Superior temporal gyrus (tissue), 1 donor: ENCODE data around the gene DNM3.

Experiments
- DNase-seq: peaks from one replicate; pipeline ENCODE4 v3.0.0-alpha.2; 2016; ENCODE audit errors: extremely low spot score

The DNM3 gene

DNA sequence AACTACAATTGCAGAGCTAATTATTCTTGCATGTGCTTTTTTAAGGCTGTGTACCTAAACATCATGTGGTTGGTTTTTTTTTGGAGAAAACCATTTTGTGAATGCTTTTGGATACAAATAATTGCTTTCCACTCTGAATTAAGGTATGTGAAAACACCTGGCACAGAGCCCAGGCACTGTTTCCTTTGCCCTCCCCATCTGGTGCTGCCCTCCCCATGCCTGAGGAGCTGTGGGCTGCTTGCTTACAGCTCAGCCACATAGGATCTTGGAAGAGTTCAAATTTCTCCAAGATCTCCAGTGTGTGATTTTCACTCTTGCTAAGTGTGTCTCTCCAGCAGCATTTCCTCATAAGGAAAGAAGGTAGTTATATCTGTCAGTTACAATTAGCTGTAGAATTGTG is 27.8 kb downstream of the DNM3 start:
- no peak for DNase-seq

DNA sequence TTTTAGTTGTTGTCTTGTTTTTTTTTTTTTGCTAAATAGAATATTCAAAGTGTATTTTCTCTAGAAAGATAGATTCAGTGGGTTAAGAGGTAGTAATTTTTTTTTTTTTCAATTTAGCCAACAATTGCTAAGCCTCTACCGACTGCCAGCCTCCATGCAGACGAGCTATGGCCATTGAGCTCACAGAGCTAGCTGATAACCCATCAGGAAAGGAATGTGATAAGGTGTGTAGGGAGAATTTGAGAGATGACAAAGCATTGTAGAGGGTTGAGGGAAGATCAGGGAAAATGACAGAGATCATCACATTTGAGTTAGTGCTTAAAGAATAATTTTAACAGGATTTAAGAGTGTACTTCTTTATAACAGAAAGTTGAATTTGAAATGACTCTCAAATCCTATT is 30.6 kb downstream of the DNM3 start:
- DNase-seq: no peak

DNA sequence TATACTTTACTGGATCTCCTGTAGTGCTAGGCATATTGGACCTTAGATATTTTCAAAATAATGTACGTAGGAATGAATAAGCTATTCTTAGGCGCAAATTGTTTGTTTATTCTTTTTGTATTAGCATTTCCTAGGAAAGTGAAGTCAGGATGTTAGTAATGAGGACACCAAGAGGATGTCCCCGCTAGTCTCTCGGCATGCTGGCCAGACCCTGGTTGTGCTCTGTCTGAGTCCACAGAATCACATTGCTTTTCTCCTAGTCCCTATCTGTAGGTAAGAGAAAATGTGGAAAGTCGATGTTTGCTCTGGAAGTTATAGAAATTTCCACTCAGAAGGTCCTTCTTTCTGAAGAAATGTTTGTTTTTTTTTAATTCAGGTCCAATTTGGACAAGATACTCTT is 31.1 kb downstream of the DNM3 start:
- no peak for DNase-seq

DNA sequence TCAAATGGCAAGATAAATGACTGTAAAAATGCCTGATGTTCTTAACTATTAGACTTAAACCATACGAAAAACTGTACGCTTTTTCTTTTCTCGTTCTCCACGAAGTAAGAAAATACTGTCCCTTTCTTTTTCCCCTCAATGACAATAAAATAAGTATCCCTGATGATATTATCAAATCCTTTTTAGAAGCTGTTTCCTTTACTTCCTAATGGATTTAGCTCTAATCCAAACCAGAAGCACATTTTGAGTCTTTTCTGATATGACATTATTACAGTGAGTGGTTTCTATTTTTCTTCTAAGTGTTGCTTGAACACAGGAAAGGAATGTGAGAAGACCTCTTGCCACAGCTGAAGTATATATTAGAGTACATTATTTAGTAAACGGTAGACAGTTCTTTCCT is 32.4 kb downstream of the DNM3 start:
- DNase-seq: no peak

DNA sequence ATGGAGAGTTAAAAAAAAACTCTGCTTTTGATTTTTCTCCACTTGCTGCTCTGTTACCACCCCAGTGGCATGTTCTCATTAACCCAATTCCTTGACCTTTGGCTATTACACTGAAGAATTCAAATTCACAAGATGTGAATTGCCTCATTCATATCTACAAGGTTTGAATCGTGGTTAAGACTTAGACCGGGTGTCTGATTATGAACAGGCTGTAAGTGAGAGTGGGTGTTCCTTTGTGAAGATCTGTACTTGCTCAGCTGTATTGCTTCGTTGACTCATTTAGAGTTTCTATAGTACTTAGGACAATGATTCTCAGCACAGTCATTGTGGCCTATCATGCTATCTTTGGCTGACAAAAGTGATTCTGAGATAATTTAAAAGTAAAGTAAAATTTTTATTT is 36.4 kb downstream of the DNM3 start:
- no peak for DNase-seq

DNA sequence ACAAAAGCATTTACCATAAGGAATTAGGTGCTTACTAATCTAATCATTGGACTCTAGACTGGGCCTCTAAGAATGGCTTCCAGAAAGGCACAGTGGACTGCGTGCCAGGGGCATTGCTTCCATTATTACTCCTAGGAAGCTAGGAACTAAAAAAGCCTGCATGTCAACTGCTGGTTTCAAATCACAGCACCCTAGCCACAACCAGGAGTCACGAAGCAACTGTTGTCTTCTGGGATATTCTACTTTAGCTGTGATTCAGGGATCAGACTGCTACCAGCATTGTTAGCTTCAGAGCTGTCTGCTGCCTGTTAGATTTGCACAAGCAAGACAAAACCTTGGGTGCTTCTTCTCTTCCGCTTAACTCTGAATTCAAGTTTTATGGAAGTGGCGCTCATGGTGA is 38.3 kb downstream of the DNM3 start:
- no peak for DNase-seq

DNA sequence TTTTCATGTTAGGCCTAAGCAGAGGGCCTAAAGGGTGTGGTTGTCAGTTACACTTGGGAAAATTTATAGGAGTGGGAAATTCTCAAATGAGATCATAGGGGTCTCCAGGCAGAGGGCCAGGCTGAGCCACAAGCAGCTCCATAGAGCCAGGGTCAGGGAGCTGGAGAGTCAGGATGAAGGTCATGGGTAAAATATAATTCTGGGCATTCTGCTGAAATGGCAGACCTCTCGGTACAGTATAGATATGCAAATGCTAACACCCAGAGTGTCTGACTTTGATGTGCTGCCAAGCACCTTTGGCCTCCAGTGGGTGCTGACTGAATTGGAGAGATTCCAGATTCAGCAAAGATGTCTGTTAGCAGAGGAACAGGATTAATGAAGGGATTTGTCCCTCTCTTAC is 40.1 kb downstream of the DNM3 start:
- DNase-seq: no peak

DNA sequence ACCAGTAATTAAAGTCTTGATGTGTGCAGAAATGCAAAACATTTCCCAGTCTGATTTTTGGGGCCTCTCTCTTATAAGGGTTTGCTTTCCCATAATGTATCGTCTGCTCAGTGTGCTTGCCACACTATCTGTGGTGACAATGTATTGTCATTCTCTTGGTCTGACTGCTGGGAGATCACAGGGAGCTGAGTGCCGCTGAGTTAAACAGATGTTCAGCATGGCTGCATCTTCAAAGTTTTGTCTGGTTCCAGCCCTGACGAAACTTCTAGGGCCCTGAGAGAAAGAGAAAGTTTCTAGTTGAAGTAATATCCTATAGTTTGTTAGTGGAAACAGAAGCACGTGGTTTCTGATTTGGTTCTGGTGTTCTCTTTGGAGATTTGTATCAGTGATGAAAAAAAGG is 42.6 kb downstream of the DNM3 start:
- DNase-seq: no peak

DNA sequence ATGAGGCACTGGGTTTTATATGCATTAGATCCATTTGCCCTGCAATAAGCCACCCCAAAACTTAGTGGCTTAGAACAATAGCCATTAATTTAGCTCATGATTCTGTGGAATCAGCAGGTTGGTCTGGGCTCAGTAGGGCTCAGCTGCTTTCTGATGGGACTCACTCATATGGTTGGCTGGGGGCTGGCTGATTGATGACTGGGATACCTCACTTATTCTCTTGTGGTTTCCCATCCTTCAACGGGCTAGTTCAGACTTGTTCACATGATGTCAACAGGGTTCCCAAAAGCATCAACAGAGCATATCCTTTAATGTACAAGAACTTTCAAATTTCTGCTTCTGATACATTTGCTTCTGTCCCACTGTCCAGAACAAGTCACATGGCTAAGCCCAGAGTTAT is 43.2 kb downstream of the DNM3 start:
- DNase-seq: no peak

DNA sequence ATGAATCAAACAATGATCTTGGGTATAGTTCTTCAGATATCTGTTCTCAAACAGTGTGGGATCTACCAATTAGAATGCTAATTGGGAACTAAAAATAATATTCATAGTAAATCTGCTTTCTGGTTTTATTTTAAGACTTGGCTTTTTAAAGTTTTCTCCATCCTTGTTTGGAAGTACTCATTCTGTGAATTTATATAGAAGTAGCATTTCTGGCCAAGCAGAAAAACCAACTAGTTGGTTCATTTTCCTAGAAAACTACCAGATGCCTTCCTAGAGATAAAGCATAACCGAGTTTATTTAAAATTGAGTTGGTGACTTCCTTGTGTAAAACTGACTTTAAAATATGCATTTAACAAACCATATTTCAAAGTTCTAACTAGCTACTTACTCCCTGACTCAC is 48.8 kb downstream of the DNM3 start:
- DNase-seq: no peak

DNA sequence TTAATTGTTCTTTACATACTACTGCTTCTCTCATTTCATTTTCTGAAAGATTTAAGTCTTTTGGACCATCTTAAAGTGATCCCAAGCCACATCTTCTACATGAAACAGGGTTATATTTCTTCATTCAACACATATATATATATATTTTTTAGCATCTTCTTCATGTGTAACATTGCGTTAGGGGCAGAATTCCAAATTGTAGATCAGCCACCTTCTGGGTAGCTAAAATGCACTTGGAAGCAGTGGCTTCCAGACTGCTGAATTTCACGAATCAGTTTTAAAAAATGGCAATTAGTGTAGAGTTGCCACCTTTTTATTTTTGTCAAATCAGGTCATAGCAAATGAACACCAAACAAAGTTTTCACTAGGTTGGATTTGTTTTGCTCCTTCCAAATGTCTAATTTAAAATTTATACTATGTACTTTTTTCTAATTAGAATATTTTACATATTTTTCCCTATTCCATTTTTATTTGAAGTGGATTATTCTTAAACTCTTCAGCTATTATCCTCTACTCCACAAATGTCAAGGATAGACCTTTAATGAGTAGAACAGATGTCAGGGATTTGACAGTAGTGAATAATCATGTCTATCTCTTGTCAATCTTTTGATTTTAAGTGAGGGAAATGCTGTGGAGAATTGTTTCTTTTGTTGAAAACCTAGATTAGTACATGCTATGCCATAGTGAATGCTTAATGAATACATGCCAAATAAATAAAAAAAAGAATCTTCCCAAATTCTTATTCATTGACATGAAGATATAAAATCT is 55.8 kb downstream of the DNM3 start:
- no peak for DNase-seq

DNA sequence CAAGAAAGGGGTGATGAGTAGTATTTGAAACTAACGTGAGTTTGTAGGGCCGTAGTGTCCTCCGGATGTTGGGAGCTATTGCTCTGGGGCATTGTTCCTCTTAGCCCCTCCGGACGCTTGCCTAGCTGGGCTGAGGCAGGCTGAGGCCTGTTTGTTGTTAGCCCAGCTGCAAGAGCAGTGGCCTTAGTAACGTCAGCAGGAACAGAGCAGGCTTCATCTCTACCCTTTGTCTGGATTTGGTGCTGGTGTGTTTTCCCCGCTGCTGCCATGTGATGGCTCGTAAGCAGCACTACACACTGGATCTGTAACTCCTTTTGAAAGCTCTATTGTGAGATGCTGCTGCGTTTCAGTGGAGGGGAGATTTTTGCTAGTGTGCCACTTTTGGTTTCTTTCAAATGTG is 57.6 kb downstream of the DNM3 start:
- DNase-seq: peak; percentile 97

DNA sequence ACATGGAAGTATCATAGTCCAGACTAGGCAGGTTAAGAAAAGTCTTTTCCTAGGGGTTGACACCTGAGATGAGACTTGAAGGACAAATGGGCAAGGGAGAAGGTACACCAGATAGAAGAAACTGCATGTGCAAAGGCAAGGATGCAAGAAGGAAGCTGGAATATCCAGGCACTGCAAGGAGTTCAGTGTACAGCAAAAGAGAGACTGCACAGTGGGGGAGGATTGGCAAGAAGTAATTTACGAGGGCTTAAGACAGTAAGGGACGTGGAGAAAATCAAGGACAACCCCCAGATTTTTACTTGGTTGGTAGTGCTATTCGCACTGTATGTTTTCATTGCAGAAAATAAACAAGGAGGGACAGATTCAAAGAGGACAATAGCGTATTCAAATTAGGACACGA is 58.5 kb downstream of the DNM3 start:
- peak; percentile 66 for DNase-seq

DNA sequence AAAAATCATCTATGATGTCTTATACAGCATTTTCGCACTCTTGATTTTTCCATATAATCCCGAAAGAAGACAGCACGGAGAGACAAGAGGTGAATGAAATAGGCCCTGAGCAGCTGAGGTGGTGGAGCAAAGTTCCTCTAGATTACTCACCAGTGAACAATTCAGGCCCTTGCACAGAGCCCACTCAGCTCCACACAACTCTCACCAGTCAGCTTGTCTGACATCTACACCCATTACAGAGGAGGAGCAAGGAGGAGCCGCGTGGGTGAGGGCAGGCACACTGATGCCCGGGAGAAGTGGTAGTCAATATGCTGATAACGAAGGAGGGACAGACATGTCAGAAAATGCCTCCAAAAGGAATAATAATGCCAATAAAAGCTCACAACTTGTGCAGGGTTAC is 59.9 kb downstream of the DNM3 start:
- DNase-seq: no peak

DNA sequence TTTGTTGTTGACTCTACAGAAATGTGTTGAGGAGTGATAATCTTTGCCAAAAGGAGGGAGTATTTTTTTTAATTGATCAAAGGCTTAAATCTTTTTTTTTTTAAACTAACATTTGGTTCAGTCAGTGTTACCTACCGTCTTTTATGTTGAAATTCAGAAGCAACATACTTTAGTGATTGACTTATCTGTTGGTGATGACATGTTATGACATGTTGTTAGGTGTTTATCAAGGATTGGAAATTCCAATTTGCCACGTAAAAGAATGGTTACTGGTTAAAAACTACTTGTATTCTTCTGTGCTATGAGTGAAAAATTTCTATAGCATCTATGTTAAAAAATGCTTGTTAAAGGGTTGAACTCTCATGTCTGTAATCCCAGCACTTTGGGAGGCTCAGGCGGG is 61.2 kb downstream of the DNM3 start:
- DNase-seq: no peak

DNA sequence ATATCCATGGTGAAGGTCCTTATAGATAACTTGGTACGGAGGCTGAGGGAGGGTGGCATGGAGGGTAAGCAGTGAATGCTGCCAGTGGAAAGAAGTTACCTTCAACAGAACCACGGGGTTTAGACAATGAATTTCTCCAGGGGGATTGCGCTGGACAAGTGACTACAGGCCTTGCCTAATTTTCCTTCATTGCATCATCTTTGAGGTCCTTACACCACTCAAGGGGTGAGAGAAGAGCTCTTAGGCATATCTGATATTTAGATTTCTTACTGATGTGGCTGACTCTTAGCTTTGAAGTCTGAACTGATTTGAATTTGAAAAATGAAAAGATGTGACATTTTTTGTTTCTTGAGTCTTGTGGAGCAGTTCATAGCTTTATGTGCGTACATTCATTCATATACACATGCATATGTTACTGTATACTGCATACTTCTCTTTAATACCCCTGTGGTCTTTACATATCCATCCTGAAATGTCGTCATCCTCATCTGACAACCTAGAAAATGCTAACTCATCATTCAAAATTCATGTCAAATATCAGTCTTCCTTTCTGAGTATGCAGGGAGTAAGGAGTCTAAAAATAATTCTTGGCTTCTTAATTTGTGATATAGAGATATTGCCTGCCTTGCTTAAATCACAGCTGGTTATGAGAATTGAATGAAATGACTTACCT is 63.6 kb downstream of the DNM3 start:
- DNase-seq: no peak

DNA sequence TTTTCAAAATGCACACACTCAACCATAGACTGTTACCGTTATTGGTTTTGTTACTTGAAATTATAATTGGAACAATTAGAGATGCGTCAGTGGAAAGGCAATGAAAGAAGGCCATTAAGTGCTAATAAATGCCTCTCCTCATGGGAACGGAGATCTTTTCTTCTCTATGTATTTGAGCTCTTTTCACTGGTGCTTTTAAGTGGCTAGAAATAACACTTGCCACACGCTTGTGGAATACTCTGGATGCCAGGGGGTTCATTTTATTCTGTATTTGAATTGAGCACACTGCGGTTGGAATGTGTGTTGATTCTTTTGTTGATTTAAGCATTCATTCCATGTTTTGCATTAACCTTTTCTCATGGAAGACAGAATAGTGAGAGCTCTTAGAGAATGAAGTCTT is 68.4 kb downstream of the DNM3 start:
- no peak for DNase-seq

DNA sequence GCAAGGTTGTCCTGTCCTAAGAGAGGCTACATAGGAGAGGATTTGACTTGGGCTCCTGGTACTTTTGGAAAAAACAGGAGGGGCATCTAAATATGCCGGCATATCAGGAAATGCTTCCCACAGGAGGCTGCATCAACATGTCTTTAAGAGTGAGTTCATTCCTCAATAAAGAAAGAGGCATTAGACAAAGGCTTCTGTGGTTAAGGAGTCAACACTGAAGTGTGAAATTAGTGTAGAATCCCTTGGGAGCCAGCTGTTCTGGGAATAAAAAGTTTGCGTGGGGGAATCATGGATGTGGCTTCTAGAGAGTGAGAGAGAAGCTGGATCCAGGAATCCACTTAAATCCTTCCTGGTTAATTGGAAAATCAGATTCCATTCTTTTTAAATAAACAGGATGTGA is 69.5 kb downstream of the DNM3 start:
- DNase-seq: no peak

DNA sequence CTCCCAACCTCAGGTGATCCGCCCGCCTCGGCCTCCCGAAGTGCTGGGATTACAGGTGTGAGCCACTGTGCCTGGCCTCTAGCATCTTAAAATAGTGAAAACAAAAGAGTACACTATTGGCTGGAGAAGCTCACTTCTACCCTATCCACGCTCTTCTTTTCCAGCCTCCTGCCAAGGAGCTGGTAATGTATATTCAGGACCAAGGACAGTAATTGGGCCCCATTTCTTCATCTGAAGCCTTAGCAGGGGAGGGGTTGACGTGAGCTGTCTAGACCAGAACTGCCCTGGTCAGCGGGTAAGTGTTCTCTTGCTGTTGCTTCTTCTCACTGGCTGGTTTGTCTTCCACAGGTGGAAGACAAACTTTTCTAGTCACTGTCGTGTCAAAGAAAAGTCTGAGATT is 70.2 kb downstream of the DNM3 start:
- no peak for DNase-seq

DNA sequence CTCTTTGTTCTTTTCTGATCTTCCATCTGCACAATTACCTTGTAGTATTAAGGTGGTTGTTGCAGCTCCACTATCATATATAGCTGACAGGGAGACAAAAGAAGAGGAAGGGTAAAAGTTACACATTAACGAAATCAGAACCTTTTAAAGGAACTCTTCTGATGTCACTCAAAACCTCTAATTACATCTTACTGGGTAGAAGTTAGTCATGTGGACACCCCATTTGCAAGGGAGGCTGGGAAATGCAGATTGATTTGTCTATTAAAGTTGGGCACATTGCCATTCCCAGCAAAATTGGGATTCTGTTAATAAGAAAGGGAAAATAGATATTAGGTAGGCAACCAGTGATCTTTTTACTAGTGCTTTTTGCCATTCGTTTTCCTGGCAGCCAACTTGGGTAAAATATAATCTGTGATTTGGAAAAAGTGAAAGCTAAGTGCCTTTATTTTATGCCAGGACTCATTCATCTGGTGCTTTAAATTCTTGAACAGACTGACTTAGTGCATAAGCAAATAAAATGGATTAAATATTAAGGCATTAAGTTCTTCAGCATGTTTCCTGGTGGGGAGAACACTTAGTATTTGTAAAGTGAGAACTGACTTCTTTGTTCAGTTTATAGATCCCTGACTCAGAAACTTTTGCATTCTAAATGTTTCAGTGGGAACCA is 71.3 kb downstream of the DNM3 start:
- DNase-seq: no peak

DNA sequence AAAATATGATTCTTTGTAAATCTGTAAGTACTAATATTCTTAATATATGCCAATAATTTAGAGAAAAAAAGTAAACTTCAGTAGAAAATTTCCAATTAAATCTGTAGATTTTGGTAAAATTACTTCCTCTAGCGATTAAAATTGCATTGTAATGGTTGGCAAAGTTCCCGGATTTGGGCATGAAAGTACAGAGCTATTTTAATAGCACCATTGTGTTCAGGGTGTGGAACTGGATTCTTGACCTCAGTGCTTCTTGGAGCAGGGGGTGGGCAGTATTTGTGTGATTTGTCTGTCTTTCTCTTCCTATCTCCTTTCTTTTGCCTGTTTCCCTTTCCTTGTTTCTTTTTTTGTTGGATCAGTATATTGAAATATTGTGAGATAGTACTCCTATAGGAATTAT is 72.1 kb downstream of the DNM3 start:
- DNase-seq: peak; percentile 88

DNA sequence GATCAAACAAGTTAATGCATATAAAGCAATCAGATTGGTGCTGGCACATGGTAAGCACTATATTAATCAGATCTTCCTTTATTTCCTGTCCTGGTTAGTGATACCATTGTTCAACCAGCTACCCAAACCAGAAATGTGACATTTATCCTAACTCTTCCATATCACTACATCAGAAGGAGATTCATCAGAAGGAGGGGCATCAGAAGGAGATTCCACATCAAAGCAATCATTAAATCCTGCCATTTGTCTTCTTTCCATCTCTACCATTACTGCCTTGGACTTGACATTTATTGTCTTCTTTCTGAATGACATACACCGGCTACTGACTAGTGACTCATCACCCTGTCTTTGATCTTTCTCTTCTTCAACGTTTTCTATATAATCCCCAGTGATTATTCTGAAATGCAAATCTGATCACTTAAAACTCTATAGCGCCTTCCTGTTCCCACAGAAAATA is 75.0 kb downstream of the DNM3 start:
- no peak for DNase-seq

DNA sequence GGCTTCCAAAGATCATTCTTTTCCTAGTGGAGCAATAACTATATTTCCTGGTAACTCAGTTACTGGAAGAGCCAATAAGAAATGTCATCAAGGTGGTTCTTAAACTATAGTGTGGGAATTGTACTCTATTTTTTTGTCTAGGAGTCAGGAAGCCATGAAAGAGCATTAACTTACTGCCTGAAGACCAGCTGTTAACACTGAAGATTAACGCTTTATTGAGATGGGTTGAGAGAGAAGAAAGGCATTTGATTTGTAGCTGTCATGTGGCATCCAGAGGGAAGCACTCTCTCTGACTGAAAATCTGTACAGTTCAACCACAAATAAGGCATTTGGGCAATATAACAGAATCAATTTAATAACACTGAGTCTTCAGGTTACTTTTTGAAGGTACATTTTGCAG is 76.0 kb downstream of the DNM3 start:
- no peak for DNase-seq
